ENCODE results near the gene SNX19.

DNA sequence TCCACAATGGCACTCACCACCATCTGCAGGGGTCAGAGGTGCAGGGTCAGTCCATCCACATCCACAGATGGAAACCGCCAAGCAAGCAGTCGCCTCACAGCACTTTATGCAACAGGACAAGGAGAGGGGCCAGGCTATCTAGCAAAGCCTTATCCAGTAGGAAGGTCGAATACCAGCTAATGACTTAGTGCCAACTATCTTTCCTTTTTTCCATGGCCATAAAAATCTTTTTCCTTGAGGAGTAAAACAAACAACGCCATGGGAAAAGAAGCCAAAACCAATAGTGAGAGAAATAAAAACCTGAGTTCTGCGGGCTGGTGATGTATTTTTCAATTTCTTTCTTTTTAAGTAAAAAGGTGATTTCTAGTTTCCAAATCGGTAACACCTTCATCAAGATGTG, 8.2 kb downstream of the SNX19 start:
- TF ChIP-seq, protein P1, sequence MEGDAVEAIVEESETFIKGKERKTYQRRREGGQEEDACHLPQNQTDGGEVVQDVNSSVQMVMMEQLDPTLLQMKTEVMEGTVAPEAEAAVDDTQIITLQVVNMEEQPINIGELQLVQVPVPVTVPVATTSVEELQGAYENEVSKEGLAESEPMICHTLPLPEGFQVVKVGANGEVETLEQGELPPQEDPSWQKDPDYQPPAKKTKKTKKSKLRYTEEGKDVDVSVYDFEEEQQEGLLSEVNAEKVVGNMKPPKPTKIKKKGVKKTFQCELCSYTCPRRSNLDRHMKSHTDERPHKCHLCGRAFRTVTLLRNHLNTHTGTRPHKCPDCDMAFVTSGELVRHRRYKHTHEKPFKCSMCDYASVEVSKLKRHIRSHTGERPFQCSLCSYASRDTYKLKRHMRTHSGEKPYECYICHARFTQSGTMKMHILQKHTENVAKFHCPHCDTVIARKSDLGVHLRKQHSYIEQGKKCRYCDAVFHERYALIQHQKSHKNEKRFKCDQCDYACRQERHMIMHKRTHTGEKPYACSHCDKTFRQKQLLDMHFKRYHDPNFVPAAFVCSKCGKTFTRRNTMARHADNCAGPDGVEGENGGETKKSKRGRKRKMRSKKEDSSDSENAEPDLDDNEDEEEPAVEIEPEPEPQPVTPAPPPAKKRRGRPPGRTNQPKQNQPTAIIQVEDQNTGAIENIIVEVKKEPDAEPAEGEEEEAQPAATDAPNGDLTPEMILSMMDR (IDR thresholded peaks at IDR 0.05; ENCODE audit: low read length) = no peak
- no peak for TF ChIP-seq EZH2 (IDR thresholded peaks at IDR 0.05; ENCODE audit: borderline replicate concordance, low read length)

All from OCI-LY1 (cell line).